T-helper 2 cell treated with Interferon-gamma antibody and Interleukin-4, amounts not matched to agents 5 μg/mL and 100 μg/mL, for 36 hours (primary cell): Measurements from ENCODE around the gene KRTAP19-5.
"Not testable (repeated sequence)": the region's sequence is repeated elsewhere in the genome, so short reads cannot be mapped to it uniquely, and the experiment has no call there.

Experiments used
- DNase-seq: peaks from one replicate; pipeline ENCODE4 v3.0.0; 2021; ENCODE audit warnings: low spot score
- H3K27ac Mint-ChIP-seq: one replicate; pipeline ENCODE4 v1.8.0; 2021; ENCODE audit warnings: mild to moderate bottlenecking, mixed read lengths
- H3K27me3 Mint-ChIP-seq: one replicate; pipeline ENCODE4 v1.8.0; 2021; ENCODE audit warnings: low read depth, mixed read lengths
- H3K36me3 Mint-ChIP-seq: one replicate; pipeline ENCODE4 v1.8.0; 2021; ENCODE audit warnings: low read depth, mixed read lengths
- H3K4me1 Mint-ChIP-seq: one replicate; pipeline ENCODE4 v1.8.0; 2021; ENCODE audit warnings: low read depth, mixed read lengths
- H3K4me3 Mint-ChIP-seq: one replicate; pipeline ENCODE4 v1.8.0; 2022; ENCODE audit warnings: mild to moderate bottlenecking, moderate library complexity, mixed read lengths
- H3K9me3 Mint-ChIP-seq: one replicate; pipeline ENCODE4 v1.8.0; 2021; ENCODE audit warnings: mixed read lengths

KRTAP19-5 gene

DNA sequence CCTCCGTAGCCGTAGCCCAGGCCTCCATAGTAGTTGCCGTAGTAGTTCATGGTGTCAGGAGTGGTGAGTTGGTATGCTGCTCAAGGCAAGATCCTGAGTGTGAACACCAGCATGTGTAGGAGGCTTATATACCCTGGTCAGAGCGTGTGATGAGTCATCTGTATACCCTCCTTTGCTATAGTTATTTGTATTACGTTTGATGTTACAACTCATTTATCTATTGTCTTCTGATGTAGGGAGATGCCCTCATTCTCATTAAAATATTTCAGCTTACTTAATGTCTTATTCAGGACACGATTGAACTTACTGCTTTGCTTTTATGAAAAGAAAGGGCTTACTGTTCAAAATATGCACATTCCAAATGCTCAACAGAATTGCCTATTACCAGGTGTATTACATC, at the start of gene KRTAP19-5:
KRTAP19-5 (minus strand) TSS at position 101 of the 400 bp plus-strand sequence; CDS start at position 50, 51 bp downstream.
- Mint-ChIP-seq H3K27me3 (peaks cover 7% of the 10 kb centered on the region), H3K4me1 (peaks cover 3% of the 10 kb centered on the region), H3K9me3 (no peaks in the 10 kb centered on the region), H3K27ac (no peak within 1 kb of the TSS), H3K4me3 (no peak within 1 kb of the TSS), H3K36me3 (no peaks in the 10 kb centered on the region)
- DNase-seq = no peak

GRCh38 chr21:30541764-30542163, 39.8 kb upstream of the KRTAP19-5 start, which contains the start of gene KRTAP19-6:
Gene KRTAP19-6 (minus strand): TSS chr21:30541864. CDS start chr21:30541833, 31 bp downstream.
- Mint-ChIP-seq H3K27me3 (peaks cover 3% of the 10 kb centered on the region), H3K27ac (no peak within 1 kb of the TSS), H3K4me3 (no peak within 1 kb of the TSS), H3K4me1 (no peaks in the 10 kb centered on the region), H3K36me3 (no peaks in the 10 kb centered on the region), H3K9me3 (no peaks in the 10 kb centered on the region)
- no peak for DNase-seq

- DNase-seq = no peak
- H3K27ac Mint-ChIP-seq = no peak overlapping the region
- H3K4me1 Mint-ChIP-seq = no peaks in the 10 kb centered on the region
- H3K36me3 Mint-ChIP-seq = no peaks in the 10 kb centered on the region
- H3K27me3 Mint-ChIP-seq = peaks cover 4% of the 10 kb centered on the region
- H3K4me3 Mint-ChIP-seq = no peak overlapping the region
- peaks cover 6% of the 10 kb centered on the region for H3K9me3 Mint-ChIP-seq
Observed at GRCh38 chr21:30518876-30519275, 16.9 kb upstream of the KRTAP19-5 start.

DNA sequence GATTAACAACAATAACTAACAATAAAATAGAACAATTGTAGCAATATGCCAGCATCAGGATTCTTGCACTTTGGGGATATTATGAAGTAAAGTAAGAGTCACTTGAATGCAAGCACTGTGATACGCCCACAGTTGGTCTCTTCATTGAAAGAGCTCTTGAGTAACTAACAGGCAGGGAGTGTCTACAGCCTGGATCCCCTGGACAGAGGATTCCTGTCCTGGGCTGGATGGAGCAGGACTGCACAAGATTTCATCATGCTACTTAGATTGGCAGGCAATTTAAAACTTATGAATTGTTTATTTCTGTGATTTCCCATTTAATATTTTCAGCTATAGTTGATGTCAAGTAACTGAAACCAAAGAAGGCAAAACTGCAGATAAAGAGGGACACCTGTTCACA, 13.7 kb upstream of the KRTAP19-5 start:
- Mint-ChIP-seq H3K4me3 (no peak overlapping the region), H3K27ac (no peak overlapping the region), H3K4me1 (no peaks in the 10 kb centered on the region), H3K9me3 (no peaks in the 10 kb centered on the region), H3K27me3 (peaks cover 4% of the 10 kb centered on the region), H3K36me3 (no peaks in the 10 kb centered on the region)
- DNase-seq = no peak

GRCh38 chr21:30505621-30506205, 3.8 kb upstream of the KRTAP19-5 start:
- H3K36me3 Mint-ChIP-seq, H3K4me1 Mint-ChIP-seq, DNase-seq, H3K9me3 Mint-ChIP-seq, H3K4me3 Mint-ChIP-seq, H3K27ac Mint-ChIP-seq: not testable (repeated sequence)
- peaks cover 13% of the 10 kb centered on the region for H3K27me3 Mint-ChIP-seq

DNA sequence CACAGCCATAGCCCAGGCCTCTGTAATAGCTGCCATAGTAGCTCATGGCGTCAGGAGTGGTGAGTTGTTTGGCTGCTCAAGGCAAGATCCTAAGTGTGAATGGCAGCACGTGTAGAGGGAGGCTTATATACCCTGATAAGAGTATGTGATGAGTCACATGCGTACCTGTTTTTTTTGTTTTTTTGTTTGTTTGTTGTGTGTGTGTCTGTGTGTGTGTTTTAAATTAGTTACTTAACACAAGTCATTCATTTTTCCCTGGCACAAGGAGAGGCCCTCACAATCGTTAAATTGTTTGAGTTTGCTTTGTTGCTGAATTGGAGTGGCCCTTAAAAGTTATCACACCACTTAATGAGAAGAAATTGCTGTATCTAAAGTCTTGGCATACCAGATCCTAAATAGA, 4.9 kb downstream of the KRTAP19-5 start, which contains the start of gene KRTAP19-4:
KRTAP19-4 (minus strand) TSS at position 101 of the 400 bp plus-strand sequence; CDS start at position 46, 55 bp downstream.
- no peaks in the 10 kb centered on the region for H3K9me3 Mint-ChIP-seq
- H3K27ac Mint-ChIP-seq = no peak within 1 kb of the TSS
- no peaks in the 10 kb centered on the region for H3K27me3 Mint-ChIP-seq
- H3K4me3 Mint-ChIP-seq = no peak within 1 kb of the TSS
- no peak for DNase-seq
- no peaks in the 10 kb centered on the region for H3K4me1 Mint-ChIP-seq
- no peaks in the 10 kb centered on the region for H3K36me3 Mint-ChIP-seq

GRCh38 chr21:30491963-30492428, 9.9 kb downstream of the KRTAP19-5 start, which contains the start of gene KRTAP19-3:
Gene KRTAP19-3 (minus strand): TSS chr21:30492013. CDS start chr21:30491957, 56 bp downstream.
- DNase-seq = no peak
- Mint-ChIP-seq H3K27ac (no peak within 1 kb of the TSS), H3K27me3 (no peaks in the 10 kb centered on the region), H3K4me1 (no peaks in the 10 kb centered on the region), H3K36me3 (no peaks in the 10 kb centered on the region), H3K9me3 (peaks cover 6% of the 10 kb centered on the region), H3K4me3 (no peak within 1 kb of the TSS)

DNA sequence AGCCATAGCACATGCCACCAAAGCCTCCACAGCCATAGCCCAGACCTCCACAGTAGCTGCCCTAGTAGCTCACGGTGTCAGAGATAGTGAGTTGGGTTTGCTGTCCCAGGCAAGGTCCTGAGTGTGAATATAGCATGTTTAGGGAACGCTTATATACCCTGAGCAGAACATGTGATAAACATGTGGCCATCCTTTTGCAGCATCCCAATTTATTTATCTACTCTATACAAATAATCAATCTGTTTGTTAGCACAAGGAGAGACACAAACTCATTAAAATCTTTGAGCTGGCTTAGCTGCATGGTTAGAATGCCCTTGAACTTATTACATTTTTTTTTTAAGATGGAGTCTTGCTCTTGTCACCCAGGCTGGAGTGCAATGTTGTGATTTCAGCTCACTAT, 14.6 kb downstream of the KRTAP19-5 start, which contains the start of gene KRTAP19-2:
KRTAP19-2 (minus strand) TSS at position 101 of the 400 bp plus-strand sequence; CDS start at position 13, 88 bp downstream.
- no peak within 1 kb of the TSS for H3K27ac Mint-ChIP-seq
- H3K4me3 Mint-ChIP-seq = no peak within 1 kb of the TSS
- no peak for DNase-seq
- no peaks in the 10 kb centered on the region for H3K36me3 Mint-ChIP-seq
- peaks cover 22% of the 10 kb centered on the region for H3K9me3 Mint-ChIP-seq
- no peaks in the 10 kb centered on the region for H3K4me1 Mint-ChIP-seq
- H3K27me3 Mint-ChIP-seq = no peaks in the 10 kb centered on the region

DNA sequence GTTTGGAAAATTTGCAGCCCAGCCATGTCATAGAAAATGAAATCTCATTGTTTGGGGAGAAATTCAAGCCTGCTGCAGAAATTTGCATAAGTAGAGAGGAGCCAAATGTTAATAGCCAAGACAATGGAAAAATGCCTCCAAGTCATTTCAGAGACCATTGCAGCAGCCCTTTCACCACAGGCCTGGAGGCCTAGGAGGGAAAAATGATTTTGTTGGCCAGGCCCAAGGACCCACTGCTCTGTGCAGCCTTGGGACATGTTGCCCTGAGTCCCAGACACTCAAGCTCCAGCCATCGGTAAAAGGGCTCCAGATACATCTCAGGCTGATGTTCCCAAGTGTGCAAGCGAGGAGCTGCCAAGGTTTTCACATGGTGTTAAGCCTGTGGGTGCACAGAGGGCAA, 15.8 kb downstream of the KRTAP19-5 start:
- no peak for DNase-seq
- H3K27me3 Mint-ChIP-seq = no peaks in the 10 kb centered on the region
- H3K27ac Mint-ChIP-seq = no peak overlapping the region
- peaks cover 22% of the 10 kb centered on the region for H3K9me3 Mint-ChIP-seq
- H3K4me1 Mint-ChIP-seq = no peaks in the 10 kb centered on the region
- no peak overlapping the region for H3K4me3 Mint-ChIP-seq
- no peaks in the 10 kb centered on the region for H3K36me3 Mint-ChIP-seq

- H3K9me3 Mint-ChIP-seq = peaks cover 17% of the 10 kb centered on the region
- H3K4me1 Mint-ChIP-seq = no peaks in the 10 kb centered on the region
- no peak overlapping the region for H3K4me3 Mint-ChIP-seq
- no peaks in the 10 kb centered on the region for H3K36me3 Mint-ChIP-seq
- H3K27me3 Mint-ChIP-seq = no peaks in the 10 kb centered on the region
- H3K27ac Mint-ChIP-seq = no peak overlapping the region
- no peak for DNase-seq
Observed at GRCh38 chr21:30482130-30482529, 19.8 kb downstream of the KRTAP19-5 start.

DNA sequence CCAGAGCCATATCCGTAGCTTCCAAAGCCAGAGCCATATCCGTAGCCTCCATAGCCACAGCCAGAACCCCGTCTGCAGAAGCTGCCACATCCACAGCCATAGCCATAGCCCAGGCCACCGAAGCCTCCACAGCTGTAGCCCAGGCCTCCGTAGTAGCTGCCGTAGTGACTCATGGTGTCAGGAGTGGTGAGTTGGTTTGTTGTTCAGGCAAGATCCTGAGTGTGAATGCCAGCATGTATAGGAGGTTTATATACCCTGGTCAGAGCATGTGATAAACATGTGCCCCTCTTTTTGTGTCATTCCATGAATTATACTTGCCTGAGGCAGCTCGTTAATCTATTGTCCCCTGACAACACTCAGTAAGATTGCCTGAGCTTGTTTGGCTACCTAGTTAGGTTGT, 21.8 kb downstream of the KRTAP19-5 start, which contains the start of gene KRTAP19-1:
KRTAP19-1 (minus strand) TSS at position 223 of the 400 bp plus-strand sequence; CDS start at position 173, 50 bp downstream.
- H3K27ac Mint-ChIP-seq = no peak within 1 kb of the TSS
- H3K4me3 Mint-ChIP-seq = no peak within 1 kb of the TSS
- no peaks in the 10 kb centered on the region for H3K4me1 Mint-ChIP-seq
- no peak for DNase-seq
- H3K27me3 Mint-ChIP-seq = no peaks in the 10 kb centered on the region
- H3K36me3 Mint-ChIP-seq = no peaks in the 10 kb centered on the region
- peaks cover 3% of the 10 kb centered on the region for H3K9me3 Mint-ChIP-seq

GRCh38 chr21:30479259-30479658, 22.7 kb downstream of the KRTAP19-5 start:
- Mint-ChIP-seq H3K36me3 (no peaks in the 10 kb centered on the region), H3K9me3 (no peaks in the 10 kb centered on the region), H3K27me3 (no peaks in the 10 kb centered on the region), H3K27ac (no peak overlapping the region), H3K4me1 (no peaks in the 10 kb centered on the region), H3K4me3 (no peak overlapping the region)
- DNase-seq = no peak

- H3K27ac Mint-ChIP-seq = no peak overlapping the region
- no peaks in the 10 kb centered on the region for H3K27me3 Mint-ChIP-seq
- H3K4me1 Mint-ChIP-seq = no peaks in the 10 kb centered on the region
- no peak for DNase-seq
- no peak overlapping the region for H3K4me3 Mint-ChIP-seq
- no peaks in the 10 kb centered on the region for H3K9me3 Mint-ChIP-seq
- H3K36me3 Mint-ChIP-seq = no peaks in the 10 kb centered on the region
Observed at GRCh38 chr21:30478004-30478403, 23.9 kb downstream of the KRTAP19-5 start.

GRCh38 chr21:30468900-30469714, 32.8 kb downstream of the KRTAP19-5 start:
- no peaks in the 10 kb centered on the region for H3K4me1 Mint-ChIP-seq
- peaks cover 3% of the 10 kb centered on the region for H3K27me3 Mint-ChIP-seq
- H3K4me3 Mint-ChIP-seq = no peak overlapping the region
- no peak overlapping the region for H3K27ac Mint-ChIP-seq
- no peak for DNase-seq
- H3K36me3 Mint-ChIP-seq = no peaks in the 10 kb centered on the region
- no peaks in the 10 kb centered on the region for H3K9me3 Mint-ChIP-seq
